ENCODE measurements around the gene HSPBAP1. TPM values are rescaled to one million over a fixed set of nuclear protein-coding genes. Genes with fewer than 3 reads are reported as not detected.

HSPBAP1 gene, protein sequence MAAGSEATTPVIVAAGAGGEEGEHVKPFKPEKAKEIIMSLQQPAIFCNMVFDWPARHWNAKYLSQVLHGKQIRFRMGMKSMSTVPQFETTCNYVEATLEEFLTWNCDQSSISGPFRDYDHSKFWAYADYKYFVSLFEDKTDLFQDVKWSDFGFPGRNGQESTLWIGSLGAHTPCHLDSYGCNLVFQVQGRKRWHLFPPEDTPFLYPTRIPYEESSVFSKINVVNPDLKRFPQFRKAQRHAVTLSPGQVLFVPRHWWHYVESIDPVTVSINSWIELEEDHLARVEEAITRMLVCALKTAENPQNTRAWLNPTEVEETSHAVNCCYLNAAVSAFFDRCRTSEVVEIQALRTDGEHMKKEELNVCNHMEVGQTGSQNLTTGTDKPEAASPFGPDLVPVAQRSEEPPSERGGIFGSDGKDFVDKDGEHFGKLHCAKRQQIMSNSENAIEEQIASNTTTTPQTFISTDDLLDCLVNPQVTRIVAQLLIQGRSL
- total RNA-seq (2022; extraction: Qiagen RNA extraction): 4.8 to 6.1 TPM (median 5.4 TPM) in 5 replicates

DNA sequence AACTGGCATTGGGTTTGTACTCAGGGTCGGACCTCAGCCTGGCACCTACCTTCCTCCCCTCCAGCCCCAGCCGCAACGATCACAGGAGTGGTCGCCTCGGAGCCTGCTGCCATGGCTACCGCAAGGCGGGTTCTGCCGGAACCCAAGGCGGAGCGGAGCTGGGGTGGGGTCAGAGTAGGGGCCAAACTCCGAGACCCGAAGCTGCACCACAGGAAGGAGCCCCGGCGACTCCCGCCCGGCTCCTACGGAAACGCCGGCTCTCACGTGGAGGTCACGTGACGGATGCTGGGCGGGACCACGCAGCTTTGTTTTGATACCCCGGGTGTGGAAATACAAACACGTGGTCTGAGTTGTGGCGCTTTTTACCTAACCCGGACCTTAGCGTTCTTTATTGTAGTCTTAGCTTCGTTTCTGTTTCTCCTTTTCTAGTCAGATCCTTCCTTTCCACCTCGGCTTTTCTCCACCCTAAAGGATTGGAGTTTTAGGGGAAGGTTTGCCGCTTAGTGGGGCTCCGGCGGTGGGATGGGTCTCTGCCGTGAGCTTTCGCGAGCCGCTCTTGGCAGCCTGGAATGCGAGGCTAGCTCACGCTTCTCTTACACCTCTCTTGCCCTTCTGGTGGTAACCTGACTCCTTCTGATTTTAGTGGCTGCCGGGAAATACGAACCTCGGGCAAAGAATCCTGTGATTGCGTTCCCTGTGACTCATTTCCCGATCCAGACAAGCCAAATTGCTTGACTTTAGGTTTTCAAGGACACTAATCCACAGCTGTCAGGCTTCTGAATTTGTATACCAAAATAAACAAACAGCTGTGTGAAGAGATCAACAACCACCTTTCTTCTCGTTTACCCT lies at the start of gene HSPBAP1:
Gene HSPBAP1, minus strand, starts transcription at position 264 of the 849 bp plus-strand sequence. Its CDS starts 151 bp downstream, at position 113.

DNA sequence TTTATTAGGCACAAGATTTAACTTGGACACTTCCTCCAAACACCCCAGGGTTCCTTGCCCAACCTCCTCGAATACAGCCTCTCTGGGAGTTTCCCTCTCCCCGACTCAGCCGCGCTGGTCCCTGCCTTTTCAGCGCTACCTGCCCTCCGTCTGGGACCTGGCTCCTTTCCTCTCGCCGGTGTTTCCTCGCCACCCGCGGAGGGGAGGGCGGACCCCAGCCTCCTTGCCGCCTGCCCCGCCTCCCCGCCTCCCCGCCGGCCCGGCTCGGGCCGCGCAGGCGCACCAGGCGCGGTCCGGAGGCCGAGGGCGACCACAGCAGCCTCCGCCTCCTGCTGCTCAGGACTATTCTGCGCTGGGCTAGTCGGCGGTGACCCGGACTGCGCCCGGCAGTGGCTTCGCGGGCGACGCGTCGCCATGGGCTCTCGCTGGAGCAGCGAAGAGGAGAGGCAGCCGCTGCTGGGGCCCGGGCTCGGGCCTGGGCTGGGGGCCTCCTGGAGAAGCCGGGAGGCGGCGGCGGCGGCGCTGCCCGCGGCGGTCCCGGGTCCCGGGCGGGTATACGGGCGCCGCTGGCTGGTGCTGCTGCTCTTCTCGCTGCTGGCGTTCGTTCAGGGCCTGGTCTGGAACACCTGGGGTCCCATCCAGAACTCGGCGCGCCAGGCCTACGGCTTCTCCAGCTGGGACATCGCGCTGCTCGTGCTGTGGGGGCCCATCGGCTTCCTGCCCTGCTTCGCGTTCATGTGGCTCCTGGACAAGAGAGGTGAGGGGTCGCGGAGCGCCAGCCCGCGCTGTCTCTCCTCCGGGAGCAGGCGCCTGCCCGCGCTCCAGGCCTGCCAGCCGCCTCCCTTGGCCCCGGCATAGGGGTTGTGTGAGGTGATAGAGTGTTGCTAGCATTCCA lies 1.4 kb upstream of the HSPBAP1 start, which contains the start of gene SLC49A4:
Gene SLC49A4, plus strand, starts transcription at position 291 of the 895 bp plus-strand sequence. Its CDS starts 124 bp downstream, at position 415.

Other genes with a start within 250 kb of the HSPBAP1 start
- gene PARP9, start 229.5 kb downstream of the HSPBAP1 start, total RNA-seq (2022; extraction: Qiagen RNA extraction): 5.4 to 6.2 TPM (median 5.5 TPM) in 5 replicates
- 6.7 to 10.0 TPM (median 7.3 TPM) in 5 replicates for gene DTX3L, start 229.5 kb downstream of the HSPBAP1 start, total RNA-seq (2022; extraction: Qiagen RNA extraction)
- gene PARP15, start 216.2 kb downstream of the HSPBAP1 start, total RNA-seq (2022; extraction: Qiagen RNA extraction): not detected in 5 replicates
- 6.8 to 10.3 TPM (median 7.2 TPM) in 5 replicates for gene PARP14, start 113.0 kb downstream of the HSPBAP1 start, total RNA-seq (2022; extraction: Qiagen RNA extraction)
- 11.3 to 14.1 TPM (median 13.6 TPM) in 5 replicates for gene SLC49A4, start 1.2 kb upstream of the HSPBAP1 start, total RNA-seq (2022; extraction: Qiagen RNA extraction)
- 0.22 to 0.31 TPM (median 0.26 TPM) in 5 replicates for gene SEMA5B, start 233.9 kb upstream of the HSPBAP1 start, total RNA-seq (2022; extraction: Qiagen RNA extraction)